Measurements from ENCODE around the gene LMF1. TPM values are rescaled to one million over a fixed set of nuclear protein-coding genes. Genes with fewer than 3 reads are reported as not detected.

LMF1 gene
- total RNA-seq, 1 experiment from 2014 or later = 12.8 TPM

- DNase-seq (ENCODE audit: low read depth, low spot score) (no peak), ATAC-seq (no peak)
- H3K79me2 ChIP-seq (ENCODE audit: insufficient read depth, low read length) = no peaks in the 10 kb centered on the region
Observed at GRCh38 chr16:962366-962765, 8.4 kb downstream of the LMF1 start.

GRCh38 chr16:959232-960040, 11.3 kb downstream of the LMF1 start:
- ChIA-PET RAD21 (ENCODE audit: low non-redundant PET in 1 of 2, low total read pairs in 2 of 2, uncharacterized antibody in 2 of 2, unreplicated experiment in 2 of 2) (no interaction called here), POLR2A (no interaction called here), CTCF (no interaction called here)
- no peaks in the 10 kb centered on the region for H4K20me1 ChIP-seq (ENCODE audit: insufficient read depth)
- no peak overlapping the region for H2AFZ ChIP-seq (ENCODE audit: low read depth, low read length, poor library complexity, severe bottlenecking)
- BruUV-seq (replicated peaks) = no TSS peak
- intact Hi-C loops (cut with micrococcal nuclease) = no loop called here
- H3K9ac ChIP-seq (ENCODE audit: low read length) = no peak overlapping the region
- H3K9me2 ChIP-seq (ENCODE audit: insufficient read depth) = no peaks in the 10 kb centered on the region
- no peak overlapping the region for H3K4me3 ChIP-seq (replicated peaks in 1 of 2; ENCODE audit: low read depth in 1 of 2, low read length in 2 of 2)
- no peaks in the 10 kb centered on the region for H3K4me1 ChIP-seq (ENCODE audit: control insufficient read depth in 1 of 2, insufficient read depth in 2 of 2, low read length in 2 of 2)
- no peaks in the 10 kb centered on the region for H3K36me3 ChIP-seq (ENCODE audit: control insufficient read depth in 1 of 2, insufficient read depth in 2 of 2, low read length in 2 of 2)
- H3K27me3 ChIP-seq (ENCODE audit: insufficient read depth, low read length) = no peaks in the 10 kb centered on the region
- H3K79me2 ChIP-seq (ENCODE audit: insufficient read depth, low read length) = no peaks in the 10 kb centered on the region
- H3K9me3 ChIP-seq (ENCODE audit: control insufficient read depth in 1 of 2, insufficient read depth in 1 of 2, low read depth in 1 of 2, low read length in 2 of 2) = no peaks in the 10 kb centered on the region
- no peak overlapping the region for H3K27ac ChIP-seq (ENCODE audit: low read depth, low read length)
- H3K4me2 ChIP-seq (ENCODE audit: low read length) = no peak overlapping the region
- DNase-seq (ENCODE audit: low read depth, low spot score) (no peak), ATAC-seq (no peak)
- TF ChIP-seq POLR2AphosphoS5 (IDR thresholded peaks at IDR 0.05; ENCODE audit: low read depth, low read length) (no peak), REST (IDR thresholded peaks at IDR 0.05; ENCODE audit: low read depth) (no peak), ZBTB33 (IDR thresholded peaks at IDR 0.05; ENCODE audit: extremely low read depth, insufficient replicate concordance, low read length) (no peak), ELF1 (IDR thresholded peaks at IDR 0.05; ENCODE audit: borderline replicate concordance, low read depth) (no peak), EGR1 (IDR thresholded peaks at IDR 0.05; ENCODE audit: low read depth) (no peak), MAX (IDR thresholded peaks at IDR 0.05) (no peak), CBX3 (IDR thresholded peaks at IDR 0.05; ENCODE audit: low read depth) (no peak), SP1 (IDR thresholded peaks at IDR 0.05; ENCODE audit: low read depth) (no peak), EZH2 (IDR thresholded peaks at IDR 0.05) (no peak), SIN3A (IDR thresholded peaks at IDR 0.05; ENCODE audit: low read depth) (no peak), YY1 (IDR thresholded peaks at IDR 0.05; ENCODE audit: extremely low read depth, insufficient replicate concordance, low read depth, low read length) (no peak), SRF (IDR thresholded peaks at IDR 0.05; ENCODE audit: low read depth) (no peak), CEBPB (IDR thresholded peaks at IDR 0.05; ENCODE audit: low read depth) (no peak), POLR2A (IDR thresholded peaks at IDR 0.05; ENCODE audit: borderline replicate concordance, extremely low read depth, insufficient read depth, insufficient read length) (no peak), FOSL1 (IDR thresholded peaks at IDR 0.05; ENCODE audit: low read depth) (no peak)

More at GRCh38 chr16:962366-962765, 8.4 kb downstream of the LMF1 start:
- H3K4me3 ChIP-seq (replicated peaks in 1 of 2; ENCODE audit: low read depth in 1 of 2, low read length in 2 of 2) = no peak overlapping the region
- H3K36me3 ChIP-seq (ENCODE audit: control insufficient read depth in 1 of 2, insufficient read depth in 2 of 2, low read length in 2 of 2) = 0 out of 4 replicates have a peak, but pooled peaks cover 0 to 3% of the 10 kb centered on the region in 2 experiments
- H3K9ac ChIP-seq (ENCODE audit: low read length) = no peak overlapping the region
- H2AFZ ChIP-seq (ENCODE audit: low read depth, low read length, poor library complexity, severe bottlenecking) = no peak overlapping the region
- ChIA-PET RAD21 (ENCODE audit: low non-redundant PET in 1 of 2, low total read pairs in 2 of 2, uncharacterized antibody in 2 of 2, unreplicated experiment in 2 of 2) (no interaction called here), CTCF (no interaction called here), POLR2A (no interaction called here)
- no TSS peak for BruUV-seq (replicated peaks)
- H3K4me2 ChIP-seq (ENCODE audit: low read length) = no peak overlapping the region
- H3K9me2 ChIP-seq (ENCODE audit: insufficient read depth) = no peaks in the 10 kb centered on the region
- intact Hi-C loops (cut with micrococcal nuclease) = no loop called here
- no peaks in the 10 kb centered on the region; a peak in 1 of 4 replicates for H3K9me3 ChIP-seq (ENCODE audit: control insufficient read depth in 1 of 2, insufficient read depth in 1 of 2, low read depth in 1 of 2, low read length in 2 of 2)
- H3K4me1 ChIP-seq (ENCODE audit: control insufficient read depth in 1 of 2, insufficient read depth in 2 of 2, low read length in 2 of 2) = no peaks in the 10 kb centered on the region
- no peaks in the 10 kb centered on the region for H3K27me3 ChIP-seq (ENCODE audit: insufficient read depth, low read length)
- no peaks in the 10 kb centered on the region for H4K20me1 ChIP-seq (ENCODE audit: insufficient read depth)
- no peak overlapping the region for H3K27ac ChIP-seq (ENCODE audit: low read depth, low read length)
- TF ChIP-seq SP1 (IDR thresholded peaks at IDR 0.05; ENCODE audit: low read depth) = no peak

Data from HCT116 (cell line).